ENCODE results near the gene IFITM5.

IFITM5 gene

DNA sequence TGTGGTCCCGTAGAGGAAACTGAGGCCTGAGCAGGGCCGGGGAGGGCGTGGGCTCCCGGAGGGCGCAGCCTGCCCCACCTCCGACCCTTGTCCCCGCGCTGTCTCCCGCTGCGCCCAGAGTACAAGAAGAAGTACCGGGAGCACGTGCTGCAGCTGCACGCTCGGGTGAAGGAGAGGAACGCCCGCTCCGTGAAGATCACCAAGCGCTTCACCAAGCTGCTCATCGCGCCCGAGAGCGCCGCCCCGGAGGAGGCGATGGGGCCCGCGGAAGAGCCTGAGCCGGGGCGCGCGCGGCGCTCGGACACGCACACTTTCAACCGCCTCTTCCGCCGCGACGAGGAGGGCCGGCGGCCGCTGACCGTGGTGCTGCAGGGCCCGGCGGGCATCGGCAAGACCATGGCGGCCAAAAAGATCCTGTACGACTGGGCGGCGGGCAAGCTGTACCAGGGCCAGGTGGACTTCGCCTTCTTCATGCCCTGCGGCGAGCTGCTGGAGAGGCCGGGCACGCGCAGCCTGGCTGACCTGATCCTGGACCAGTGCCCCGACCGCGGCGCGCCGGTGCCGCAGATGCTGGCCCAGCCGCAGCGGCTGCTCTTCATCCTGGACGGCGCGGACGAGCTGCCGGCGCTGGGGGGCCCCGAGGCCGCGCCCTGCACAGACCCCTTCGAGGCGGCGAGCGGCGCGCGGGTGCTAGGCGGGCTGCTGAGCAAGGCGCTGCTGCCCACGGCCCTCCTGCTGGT lies 19.2 kb downstream of the IFITM5 start:
- TF ChIP-seq Cebpa-rat (IDR thresholded peaks at IDR 0.05), result no peak
- H3K4me3 ChIP-seq, result peak overlapping the region; percentile 53
- peaks cover 17% of the 10 kb centered on the region; the same call in 1 of the 2 replicates for H3K9me3 ChIP-seq
- H3K36me3 ChIP-seq, result no peaks in the 10 kb centered on the region
- H3K27ac ChIP-seq, result no peak overlapping the region
- peaks cover 77% of the 10 kb centered on the region for H3K27me3 ChIP-seq
- H3K9ac ChIP-seq, result no peak overlapping the region
- H4K20me1 ChIP-seq, result peaks cover 27% of the 10 kb centered on the region
- peak overlapping the region; percentile 71 for H3K4me2 ChIP-seq
- H3K4me1 ChIP-seq, result peaks cover 40% of the 10 kb centered on the region

DNA sequence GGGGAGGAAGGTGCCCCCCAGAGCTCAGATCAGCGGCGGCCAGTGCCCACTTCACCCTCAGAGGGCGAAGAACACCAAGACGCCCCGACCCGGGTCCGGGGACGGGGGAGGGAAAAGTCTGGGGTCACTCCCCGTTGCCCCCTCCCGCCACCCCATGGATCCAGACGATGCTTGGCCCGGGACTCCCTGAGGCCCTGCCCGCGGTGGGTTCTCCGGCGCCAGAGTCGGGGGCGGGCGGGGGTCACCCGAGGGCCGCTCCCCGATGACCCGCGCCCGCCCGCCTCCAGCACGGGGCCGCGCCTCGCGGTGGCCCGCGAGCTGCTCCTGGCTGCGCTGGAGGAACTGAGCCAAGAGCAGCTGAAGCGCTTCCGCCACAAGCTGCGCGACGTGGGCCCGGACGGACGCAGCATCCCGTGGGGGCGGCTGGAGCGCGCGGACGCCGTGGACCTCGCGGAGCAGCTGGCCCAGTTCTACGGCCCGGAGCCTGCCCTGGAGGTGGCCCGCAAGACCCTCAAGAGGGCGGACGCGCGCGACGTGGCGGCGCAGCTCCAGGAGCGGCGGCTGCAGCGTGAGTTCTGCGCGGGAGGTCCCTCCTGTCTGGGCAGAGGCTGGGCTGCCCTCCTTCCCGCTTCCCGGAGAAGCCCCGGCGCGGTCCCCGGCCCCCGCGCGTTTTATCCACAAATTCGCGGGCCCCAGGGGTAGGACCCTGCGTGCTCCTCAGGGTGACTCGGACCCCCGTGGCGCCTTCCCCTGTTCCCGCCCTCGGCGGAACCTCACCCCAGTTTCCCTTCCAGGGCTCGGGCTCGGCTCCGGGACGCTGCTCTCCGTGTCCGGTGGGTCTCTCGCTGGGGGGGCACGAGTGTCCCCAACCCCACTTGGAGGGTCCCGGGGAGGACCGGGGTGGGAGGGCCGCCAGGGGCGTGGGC lies 20.0 kb downstream of the IFITM5 start:
- H3K9ac ChIP-seq, result no peak overlapping the region
- H3K4me3 ChIP-seq, result peak overlapping the region; percentile 53
- no peaks in the 10 kb centered on the region for H3K36me3 ChIP-seq
- H3K27ac ChIP-seq, result no peak overlapping the region
- H4K20me1 ChIP-seq, result peaks cover 27% of the 10 kb centered on the region
- H3K9me3 ChIP-seq, result peaks cover 17% of the 10 kb centered on the region; the same call in 1 of the 2 replicates
- H3K27me3 ChIP-seq, result peaks cover 69% of the 10 kb centered on the region
- H3K4me2 ChIP-seq, result peak overlapping the region; percentile 71
- peaks cover 40% of the 10 kb centered on the region for H3K4me1 ChIP-seq
- TF ChIP-seq Cebpa-rat (IDR thresholded peaks at IDR 0.05), result no peak

DNA sequence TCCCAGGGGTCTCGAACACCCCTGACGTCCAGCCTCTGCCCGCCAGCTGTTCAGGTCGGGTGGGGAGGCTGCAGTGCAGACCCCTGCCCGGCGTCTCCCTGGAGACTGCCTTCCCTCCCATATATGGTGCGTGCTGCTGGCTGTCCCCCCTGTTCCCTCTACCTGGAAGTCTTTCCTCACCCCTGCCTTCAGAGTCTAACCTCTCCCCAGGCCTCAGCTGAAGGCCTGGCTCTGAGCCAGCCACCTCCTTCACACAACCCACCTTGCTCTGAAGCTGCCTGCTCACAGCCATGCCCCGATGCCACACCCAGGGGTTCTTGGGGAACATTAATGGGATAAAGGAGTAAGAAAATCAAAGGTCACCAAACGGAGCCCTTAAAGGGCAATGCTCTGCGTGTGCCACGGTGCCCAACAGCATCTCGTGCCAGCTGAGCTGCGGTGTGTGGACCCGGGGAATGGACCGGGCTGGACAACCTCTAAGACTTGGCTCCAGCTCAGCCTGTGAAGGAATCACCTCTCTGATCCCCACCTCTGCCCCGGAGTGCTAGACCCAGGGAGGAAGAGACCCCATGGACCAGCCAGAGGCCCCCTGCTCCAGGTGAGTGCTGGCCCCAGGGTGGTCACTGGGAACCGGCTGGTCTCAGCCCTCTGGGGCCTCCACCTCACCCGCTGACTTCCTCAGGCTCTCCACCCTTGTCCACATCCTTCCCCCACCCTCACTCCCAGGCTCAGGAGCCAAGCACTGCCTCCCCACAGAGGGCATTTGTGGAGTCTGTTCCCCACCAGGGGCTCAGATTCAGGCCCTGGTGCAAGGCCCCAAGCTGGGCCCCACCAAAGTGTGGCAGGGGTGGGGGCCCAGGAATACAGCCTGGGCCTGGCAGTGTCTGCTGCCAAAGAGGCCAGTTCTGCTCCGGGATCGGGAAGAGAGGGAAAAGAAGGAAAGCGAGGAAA lies 21.1 kb downstream of the IFITM5 start, which contains the start of gene NLRP6:
Gene NLRP6, plus strand, starts transcription at position 407 of the 951 bp plus-strand sequence. Its CDS starts 163 bp downstream, at position 570.
- H4K20me1 ChIP-seq, result peaks cover 27% of the 10 kb centered on the region
- no peak within 1 kb of the TSS for H3K9ac ChIP-seq
- no peaks in the 10 kb centered on the region for H3K36me3 ChIP-seq
- H3K27me3 ChIP-seq, result peaks cover 59% of the 10 kb centered on the region
- H3K4me1 ChIP-seq, result peaks cover 40% of the 10 kb centered on the region
- H3K9me3 ChIP-seq, result peaks cover 17% of the 10 kb centered on the region; the same call in 1 of the 2 replicates
- H3K4me2 ChIP-seq, result peak within 1 kb of the TSS; percentile 71
- H3K27ac ChIP-seq, result no peak within 1 kb of the TSS
- H3K4me3 ChIP-seq, result peak within 1 kb of the TSS; percentile 53
- TF ChIP-seq Cebpa-rat (IDR thresholded peaks at IDR 0.05), result no peak

DNA sequence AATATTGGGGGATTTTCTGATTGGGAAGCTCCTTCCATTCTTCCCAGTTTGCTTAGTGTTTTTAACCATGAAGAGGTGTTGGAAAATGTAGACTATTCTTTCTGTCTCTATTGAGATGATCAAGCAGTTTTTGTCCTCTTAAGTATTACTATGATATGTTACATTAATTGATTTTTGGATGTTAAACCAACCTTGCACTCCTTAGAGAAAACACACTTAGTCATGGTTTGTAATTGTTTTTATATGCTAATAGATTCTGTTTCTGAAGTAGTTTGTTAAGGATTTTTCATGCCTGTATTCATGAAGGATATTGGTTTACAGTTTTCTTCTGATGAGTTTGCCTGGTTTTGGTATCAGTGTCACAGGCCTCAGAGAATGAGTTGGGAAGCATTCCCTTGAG lies 23.1 kb downstream of the IFITM5 start:
- Histone ChIP-seq H3K4me1 (peaks cover 40% of the 10 kb centered on the region), H4K20me1 (peaks cover 12% of the 10 kb centered on the region), H3K4me2 (no peak overlapping the region), H3K9ac (no peak overlapping the region), H3K9me3 (peaks cover 17% of the 10 kb centered on the region; the same call in 1 of the 2 replicates), H3K27me3 (peaks cover 38% of the 10 kb centered on the region), H3K4me3 (no peak overlapping the region), H3K36me3 (no peaks in the 10 kb centered on the region; the same call in 1 of the 2 replicates), H3K27ac (no peak overlapping the region)
- no peak for TF ChIP-seq Cebpa-rat (IDR thresholded peaks at IDR 0.05)

DNA sequence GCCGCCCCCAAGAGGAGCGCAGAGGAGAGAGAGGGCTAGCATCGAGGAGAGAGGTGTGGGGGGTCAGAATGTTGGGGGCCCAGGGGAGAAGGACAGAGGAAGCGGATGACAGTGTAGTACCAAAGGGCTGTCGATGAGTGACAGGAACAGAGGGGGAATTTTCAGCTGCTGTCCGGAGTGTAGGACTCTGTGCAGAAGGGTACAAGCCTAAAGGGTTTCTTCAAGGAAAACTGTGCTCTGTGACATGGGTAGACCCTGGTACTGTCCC lies 26.5 kb downstream of the IFITM5 start:
- TF ChIP-seq Cebpa-rat (IDR thresholded peaks at IDR 0.05), result no peak
- no peaks in the 10 kb centered on the region for H4K20me1 ChIP-seq
- peaks cover 10% of the 10 kb centered on the region; the same call in 1 of the 2 replicates for H3K9me3 ChIP-seq
- no peak overlapping the region for H3K4me2 ChIP-seq
- no peak overlapping the region for H3K27ac ChIP-seq
- H3K4me3 ChIP-seq, result no peak overlapping the region
- peaks cover 34% of the 10 kb centered on the region for H3K4me1 ChIP-seq
- peaks cover 5% of the 10 kb centered on the region for H3K27me3 ChIP-seq
- no peak overlapping the region for H3K9ac ChIP-seq
- no peaks in the 10 kb centered on the region; the same call in 1 of the 2 replicates for H3K36me3 ChIP-seq

DNA sequence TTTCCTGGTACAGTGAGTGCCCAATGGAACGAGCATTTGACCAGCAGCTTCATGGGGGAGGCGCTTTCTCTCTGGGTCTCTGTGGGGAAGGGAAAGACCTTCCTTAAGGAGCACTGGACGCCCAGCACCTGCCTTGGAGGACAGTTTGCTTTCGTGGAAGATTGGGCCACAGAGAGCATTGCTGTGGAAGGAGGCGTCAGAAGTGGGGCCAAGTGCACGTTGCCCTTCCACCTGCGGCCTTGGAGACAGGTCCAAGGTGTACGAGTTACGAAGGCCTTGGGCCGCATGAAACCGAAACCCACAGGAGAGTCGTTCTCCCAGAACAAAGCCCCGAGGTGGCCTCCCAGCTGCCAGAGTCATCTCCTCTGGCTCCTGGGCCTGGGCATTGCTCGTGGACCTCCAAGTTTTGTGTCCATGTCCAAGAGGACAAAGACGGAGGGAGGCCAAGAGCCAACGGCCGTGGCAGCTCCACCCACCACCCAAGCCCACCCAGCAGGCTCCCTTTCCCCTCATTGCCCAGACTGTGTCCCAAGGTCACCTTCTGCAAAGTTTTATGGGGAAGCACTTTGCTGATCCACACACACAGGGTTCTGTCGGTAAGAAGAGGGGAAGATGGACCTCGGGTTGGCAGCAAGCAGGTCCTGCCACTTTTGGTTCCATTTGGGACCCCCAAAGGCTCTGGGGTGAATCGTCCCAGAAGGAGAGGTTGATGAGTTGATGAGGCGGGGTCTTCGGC lies 27.0 kb downstream of the IFITM5 start:
- Histone ChIP-seq H3K9ac (no peak overlapping the region), H3K4me1 (peaks cover 37% of the 10 kb centered on the region)
- TF ChIP-seq Cebpa-rat (IDR thresholded peaks at IDR 0.05), result no peak

DNA sequence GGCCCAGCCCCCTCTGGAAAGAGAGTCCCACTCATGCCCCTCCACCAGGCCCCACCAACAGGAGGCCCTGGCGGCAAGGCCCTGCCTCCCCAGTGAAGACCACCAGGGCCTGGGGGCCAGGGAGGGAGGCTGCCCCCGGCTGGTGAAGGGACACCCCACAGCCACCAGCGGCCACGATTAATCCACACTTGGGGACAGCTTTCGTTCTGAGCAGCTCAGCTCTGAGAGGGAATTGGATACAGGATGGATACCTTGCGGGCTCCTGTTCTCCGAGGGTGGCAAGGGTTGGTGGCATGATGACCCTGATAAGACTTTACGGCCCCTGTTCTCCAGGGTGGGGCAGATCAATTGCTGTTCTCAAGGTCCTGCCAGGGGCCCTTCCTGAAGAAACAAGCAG lies 28.0 kb downstream of the IFITM5 start:
- Histone ChIP-seq H3K4me1 (peaks cover 37% of the 10 kb centered on the region), H4K20me1 (no peaks in the 10 kb centered on the region), H3K9me3 (peaks cover 4% of the 10 kb centered on the region; the same call in 1 of the 2 replicates), H3K4me2 (peak overlapping the region; percentile 100), H3K27ac (peak overlapping the region; percentile 99), H3K9ac (peak overlapping the region; percentile 95), H3K36me3 (no peaks in the 10 kb centered on the region; the same call in 1 of the 2 replicates), H3K27me3 (no peaks in the 10 kb centered on the region), H3K4me3 (no peak overlapping the region)
- TF ChIP-seq Cebpa-rat (IDR thresholded peaks at IDR 0.05), result no peak

More for the DNA sequence above, 27.0 kb downstream of the IFITM5 start:
- Histone ChIP-seq H3K27me3 (no peaks in the 10 kb centered on the region; the same call in 1 of the 2 replicates), H3K4me2 (no peak overlapping the region), H4K20me1 (no peaks in the 10 kb centered on the region), H3K36me3 (no peaks in the 10 kb centered on the region; the same call in 1 of the 2 replicates), H3K27ac (0 out of 2 replicates have a peak overlapping the region, but pooled peaks have one; percentile 99), H3K4me3 (no peak overlapping the region), H3K9me3 (peaks cover 10% of the 10 kb centered on the region; the same call in 1 of the 2 replicates)

DNA sequence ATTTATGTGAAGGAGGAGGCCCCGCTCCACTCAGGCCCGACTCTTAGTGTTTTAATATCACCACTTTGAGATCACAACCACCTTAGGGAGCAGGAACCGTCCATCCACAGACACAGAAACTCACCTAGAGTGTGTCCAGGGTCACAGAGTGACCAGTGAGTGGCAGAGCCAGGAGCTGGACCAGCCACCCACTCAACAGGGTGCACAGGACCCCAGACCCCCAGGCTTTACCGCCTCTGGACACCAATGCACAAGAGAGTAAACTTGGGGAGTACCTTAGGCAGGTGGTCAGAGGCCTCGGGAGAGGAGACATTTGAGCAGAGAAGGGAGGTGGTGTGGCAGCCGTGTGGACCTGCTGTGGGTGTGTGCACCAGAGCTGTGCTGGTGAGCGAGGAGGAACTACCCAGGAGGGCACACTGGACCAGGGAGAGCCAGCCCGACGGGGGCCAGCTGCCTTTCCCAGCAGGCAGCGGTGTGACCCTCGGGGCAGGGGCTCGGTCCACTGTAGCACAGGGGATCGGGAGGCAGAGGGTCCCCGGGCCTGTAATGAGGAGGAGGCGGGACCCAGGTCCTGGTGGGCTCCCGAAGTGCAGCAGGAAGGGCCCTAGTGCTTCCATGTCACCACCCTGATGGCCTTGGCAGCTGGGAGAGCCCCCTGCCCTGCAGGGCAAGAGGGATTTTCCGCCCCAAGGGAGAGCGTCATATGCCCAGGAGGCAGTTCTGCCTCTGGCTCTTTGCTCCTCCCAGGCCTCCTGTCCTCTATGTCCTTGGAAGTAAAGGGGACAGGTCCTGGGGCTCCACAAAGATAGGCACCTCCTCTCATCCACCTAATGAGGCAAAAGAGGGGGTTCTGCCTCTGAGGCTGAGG lies 28.6 kb downstream of the IFITM5 start:
- H3K27me3 ChIP-seq, result no peaks in the 10 kb centered on the region
- no peaks in the 10 kb centered on the region; the same call in 1 of the 2 replicates for H3K36me3 ChIP-seq
- TF ChIP-seq Cebpa-rat (IDR thresholded peaks at IDR 0.05), result no peak
- H3K9ac ChIP-seq, result peak overlapping the region; percentile 95
- peak overlapping the region; percentile 99 for H3K27ac ChIP-seq
- no peaks in the 10 kb centered on the region for H4K20me1 ChIP-seq
- H3K4me3 ChIP-seq, result peak overlapping the region; percentile 76; the same call in 1 of the 2 replicates
- H3K4me2 ChIP-seq, result peak overlapping the region; percentile 100
- peaks cover 37% of the 10 kb centered on the region for H3K4me1 ChIP-seq
- peaks cover 7% of the 10 kb centered on the region for H3K9me3 ChIP-seq

Measured in BLaER1 (cell line).